GM20000 (cell line): ENCODE results near the gene TOE1.

Experiments used
- DNase-seq: peaks from one replicate; pipeline ENCODE4 v3.0.0; 2012; ENCODE audit warnings: low spot score
- CTCF ChIP-seq: IDR thresholded peaks from 2 replicates; pipeline ENCODE4 v1.5.1; 2012; ENCODE audit warnings: mild to moderate bottlenecking, control low read depth; ENCODE audit errors: extremely low read depth, missing control alignments

Gene TOE1

DNA sequence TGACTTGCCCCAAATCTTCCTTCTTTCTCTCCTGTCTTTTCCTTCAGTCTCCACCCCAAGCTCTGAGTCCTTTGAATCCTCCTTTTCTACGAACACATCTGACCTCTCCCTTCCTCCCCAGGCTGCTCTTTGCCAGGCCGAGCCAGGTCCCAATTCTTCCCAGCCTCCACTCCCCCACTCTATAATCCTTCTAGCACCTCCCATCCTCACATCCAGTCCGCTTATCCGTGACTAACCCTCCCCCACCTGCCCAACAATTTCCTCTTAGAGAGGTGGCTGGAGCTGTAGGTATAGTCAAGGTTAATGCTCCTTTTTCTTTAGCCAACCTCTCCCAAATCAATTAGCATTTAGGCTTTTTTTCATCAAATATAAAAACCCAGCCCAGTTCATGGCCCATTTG, 22.8 kb upstream of the TOE1 start:
- no peak for TF ChIP-seq CTCF
- no peak for DNase-seq

- no peak for DNase-seq
- TF ChIP-seq CTCF, result no peak
Measured at GRCh38 chr1:45319761-45320160, 20.2 kb upstream of the TOE1 start.

- DNase-seq, result no peak
- TF ChIP-seq CTCF, result no peak
Measured at GRCh38 chr1:45321444-45321843, 18.5 kb upstream of the TOE1 start.

- DNase-seq, result peak; percentile 15
Measured at GRCh38 chr1:45322486-45323040, 17.4 kb upstream of the TOE1 start.

GRCh38 chr1:45325851-45326506, 14.0 kb upstream of the TOE1 start:
- peak; percentile 17 for DNase-seq

More at GRCh38 chr1:45322486-45323040, 17.4 kb upstream of the TOE1 start:
- no peak for TF ChIP-seq CTCF

GRCh38 chr1:45326627-45327623, 13.0 kb upstream of the TOE1 start, which contains the start of gene HPDL:
TSS of gene HPDL (plus strand) at chr1:45326895. CDS start at chr1:45327149, 254 bp downstream.
- DNase-seq, result peak; percentile 86
- TF ChIP-seq CTCF, result no peak

More at GRCh38 chr1:45325851-45326506, 14.0 kb upstream of the TOE1 start:
- TF ChIP-seq CTCF, result no peak
